Measurements from ENCODE around the gene TMOD1.

TMOD1 gene

DNA sequence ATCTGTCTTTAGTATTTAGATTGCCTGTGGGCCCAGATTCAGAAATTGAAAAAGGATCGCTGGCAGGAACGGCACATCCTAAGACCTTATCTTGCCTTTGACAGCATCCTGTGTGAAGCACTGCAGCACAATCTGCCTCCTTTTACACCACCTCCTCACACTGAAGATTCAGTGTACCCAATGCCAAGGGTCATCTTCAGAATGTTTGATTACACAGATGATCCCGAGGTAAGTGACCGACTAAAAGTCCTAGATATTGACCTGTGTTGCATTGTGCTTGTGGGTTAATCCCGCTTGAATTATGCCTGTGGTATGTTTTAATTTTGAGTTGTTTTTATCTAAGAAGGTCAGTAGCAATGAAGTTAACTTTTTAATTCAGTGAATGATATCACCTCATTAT, 146.5 kb downstream of the TMOD1 start:
- DNase-seq = no peak
